ENCODE results near the gene TNS1. TPM values are rescaled to one million over a fixed set of nuclear protein-coding genes. Genes with fewer than 3 reads are reported as not detected.

TNS1 gene
- total RNA-seq, 1 experiment from 2014 or later = 4.5 TPM

- CTCF ChIA-PET = interaction anchor here (0.6 to 2.9 kb wide), 15 partner anchors 11 to 328 kb away, joined by 3 to 26 read pairs (median 4); no protein-coding TSS in a partner anchor
- Mint-ChIP-seq H3K9me3 (no peaks in the 10 kb centered on the region), H3K27ac (no peak overlapping the region), H3K27me3 (ENCODE audit: low read depth) (no peaks in the 10 kb centered on the region), H3K36me3 (no peaks in the 10 kb centered on the region), H3K4me3 (no peak overlapping the region), H3K4me1 (peaks cover 13% of the 10 kb centered on the region)
- no peak for DNase-seq (ENCODE audit: low spot score)
- TF ChIP-seq HMGXB4 (CRISPR knock-in tag; IDR thresholded peaks at IDR 0.05) (no peak), NFE2L1 (CRISPR knock-in tag; IDR thresholded peaks at IDR 0.05) (no peak), CREB1 (CRISPR knock-in tag; IDR thresholded peaks at IDR 0.05) (no peak), JUN (CRISPR knock-in tag; IDR thresholded peaks at IDR 0.05) (no peak), PRDM15 (CRISPR knock-in tag; IDR thresholded peaks at IDR 0.05) (no peak), FOXJ3 (CRISPR knock-in tag; IDR thresholded peaks at IDR 0.05; ENCODE audit: borderline replicate concordance) (no peak), TEAD4 (CRISPR knock-in tag; IDR thresholded peaks at IDR 0.05) (no peak), E2F1 (CRISPR knock-in tag; IDR thresholded peaks at IDR 0.05) (no peak), FOXK1 (CRISPR knock-in tag; IDR thresholded peaks at IDR 0.05) (no peak), ZBTB43 (CRISPR knock-in tag; IDR thresholded peaks at IDR 0.05) (no peak), PRRX2 (CRISPR knock-in tag; IDR thresholded peaks at IDR 0.05) (no peak), TCF7 (CRISPR knock-in tag; IDR thresholded peaks at IDR 0.05; ENCODE audit: low read depth) (no peak), GRHL2 (CRISPR knock-in tag; IDR thresholded peaks at IDR 0.05; ENCODE audit: insufficient replicate concordance, severe bottlenecking) (no peak), MXD4 (CRISPR knock-in tag; IDR thresholded peaks at IDR 0.05; ENCODE audit: borderline replicate concordance) (no peak), RORB (CRISPR knock-in tag; IDR thresholded peaks at IDR 0.05) (no peak)
- ATAC-seq = no peak
- POLR2A ChIA-PET = no interaction called here
Measured at GRCh38 chr2:217880891-217881290, 121.9 kb downstream of the TNS1 start.

- ChIA-PET POLR2A (no interaction called here), CTCF (interaction anchor here (0.8 to 2.9 kb wide), 15 partner anchors 11 to 167 kb away, joined by 3 to 26 read pairs (median 4); no protein-coding TSS in a partner anchor)
- Mint-ChIP-seq H3K4me1 (peaks cover 13% of the 10 kb centered on the region), H3K36me3 (no peaks in the 10 kb centered on the region), H3K9me3 (no peaks in the 10 kb centered on the region), H3K27me3 (ENCODE audit: low read depth) (no peaks in the 10 kb centered on the region), H3K27ac (no peak overlapping the region; the same call in 1 of the 2 replicates), H3K4me3 (no peak overlapping the region)
- DNase-seq (ENCODE audit: low spot score) (no peak), ATAC-seq (no peak; the same call in 1 of the 2 replicates)
- TF ChIP-seq FOXP1 (CRISPR knock-in tag; IDR thresholded peaks at IDR 0.05; ENCODE audit: borderline replicate concordance) = no peak
- no peak for TF ChIP-seq ATF6 (CRISPR knock-in tag; IDR thresholded peaks at IDR 0.05)
- no peak for TF ChIP-seq USF2 (CRISPR knock-in tag; IDR thresholded peaks at IDR 0.05)
- TF ChIP-seq ATF1 (CRISPR knock-in tag; IDR thresholded peaks at IDR 0.05) = no peak
- no peak for TF ChIP-seq NR1H2 (CRISPR knock-in tag; IDR thresholded peaks at IDR 0.05)
- TF ChIP-seq ZSCAN18 (CRISPR knock-in tag; IDR thresholded peaks at IDR 0.05) = no peak
- no peak for TF ChIP-seq ZNF121 (CRISPR knock-in tag; IDR thresholded peaks at IDR 0.05)
Measured at GRCh38 chr2:217880287-217880889, 122.4 kb downstream of the TNS1 start.

Measured in WTC11 (cell line).